NCI-H1105 (cell line): ENCODE measurements around the gene ARHGAP9.
"Not testable (repeated sequence)": the region's sequence is repeated elsewhere in the genome, so short reads cannot be mapped to it uniquely, and the experiment has no call there.

ENCODE experiments used
- DNase-seq: peaks from one replicate; lab custom pipeline; 2025; lab: John Stamatoyannopoulos, UW

The ARHGAP9 gene

GRCh38 chr12:57479376-57480115, at the start of gene ARHGAP9:
Gene ARHGAP9, minus strand, starts transcription at chr12:57479866. Its CDS starts 460 bp downstream, at chr12:57479406.
- no peak for DNase-seq

GRCh38 chr12:57528831-57529555, 49.3 kb upstream of the ARHGAP9 start:
- no peak for DNase-seq

- DNase-seq: no peak
Measured at GRCh38 chr12:57528176-57528575, 48.5 kb upstream of the ARHGAP9 start.

GRCh38 chr12:57527184-57527583, 47.5 kb upstream of the ARHGAP9 start:
- DNase-seq: no peak

GRCh38 chr12:57526477-57527126, 46.9 kb upstream of the ARHGAP9 start:
- DNase-seq: no peak

GRCh38 chr12:57525615-57526383, 46.1 kb upstream of the ARHGAP9 start:
- no peak for DNase-seq

- DNase-seq: no peak
Measured at GRCh38 chr12:57524814-57525614, 45.3 kb upstream of the ARHGAP9 start.

- no peak for DNase-seq
Measured at GRCh38 chr12:57523706-57524614, 44.3 kb upstream of the ARHGAP9 start.

- no peak for DNase-seq
Measured at GRCh38 chr12:57522887-57523705, 43.4 kb upstream of the ARHGAP9 start.

- DNase-seq: peak; percentile 79
Measured at GRCh38 chr12:57522011-57522886, 42.6 kb upstream of the ARHGAP9 start, which contains the start of gene MBD6. Gene MBD6, plus strand, starts transcription at chr12:57522824. Its CDS starts 1,480 bp downstream, at chr12:57524304.

GRCh38 chr12:57521525-57522010, 41.9 kb upstream of the ARHGAP9 start:
- no peak for DNase-seq

GRCh38 chr12:57520053-57520818, 40.6 kb upstream of the ARHGAP9 start, which contains the start of gene DDIT3:
Gene DDIT3, minus strand, starts transcription at chr12:57520514. Its CDS starts 3,108 bp downstream, at chr12:57517406.
- DNase-seq: peak; percentile 90

- no peak for DNase-seq
Measured at GRCh38 chr12:57519796-57520052, 40.1 kb upstream of the ARHGAP9 start.

GRCh38 chr12:57518920-57519795, 39.5 kb upstream of the ARHGAP9 start:
- DNase-seq: no peak

GRCh38 chr12:57518176-57518919, 38.7 kb upstream of the ARHGAP9 start:
- no peak for DNase-seq

- not testable (repeated sequence) for DNase-seq
Measured at GRCh38 chr12:57517718-57518117, 38.1 kb upstream of the ARHGAP9 start.
